HG03175 (cell line): ENCODE data around the gene SPSB2.
"Not testable (repeated sequence)": the region's sequence is repeated elsewhere in the genome, so short reads cannot be mapped to it uniquely, and the experiment has no call there.

Experiments used
- ATAC-seq: cut with Tn5 transposase; IDR thresholded peaks from one replicate; pipeline ENCODE4 v1.9.1; 2021; ENCODE audit warnings: mild to moderate bottlenecking, moderate library complexity; ENCODE audit not compliant: unreplicated experiment

SPSB2 gene

DNA sequence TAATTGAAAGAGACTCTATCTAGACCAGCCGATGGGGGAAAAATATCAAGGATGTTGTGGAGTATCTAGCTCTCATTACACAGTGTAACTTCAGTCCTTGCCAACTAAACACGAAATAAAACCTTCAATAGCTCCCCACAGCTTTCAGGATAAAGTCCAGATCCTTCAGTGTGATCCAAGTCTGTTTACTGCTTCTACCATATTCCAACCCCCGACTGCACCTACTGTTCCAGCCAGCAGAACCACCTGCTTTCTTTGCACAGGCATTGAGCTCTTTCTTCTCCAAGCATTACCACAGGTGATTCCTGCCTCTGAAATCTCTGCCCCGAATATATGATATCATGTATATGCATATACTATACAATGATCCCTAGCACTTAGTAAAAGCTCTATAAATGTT, 29.3 kb upstream of the SPSB2 start:
- ATAC-seq = no peak

DNA sequence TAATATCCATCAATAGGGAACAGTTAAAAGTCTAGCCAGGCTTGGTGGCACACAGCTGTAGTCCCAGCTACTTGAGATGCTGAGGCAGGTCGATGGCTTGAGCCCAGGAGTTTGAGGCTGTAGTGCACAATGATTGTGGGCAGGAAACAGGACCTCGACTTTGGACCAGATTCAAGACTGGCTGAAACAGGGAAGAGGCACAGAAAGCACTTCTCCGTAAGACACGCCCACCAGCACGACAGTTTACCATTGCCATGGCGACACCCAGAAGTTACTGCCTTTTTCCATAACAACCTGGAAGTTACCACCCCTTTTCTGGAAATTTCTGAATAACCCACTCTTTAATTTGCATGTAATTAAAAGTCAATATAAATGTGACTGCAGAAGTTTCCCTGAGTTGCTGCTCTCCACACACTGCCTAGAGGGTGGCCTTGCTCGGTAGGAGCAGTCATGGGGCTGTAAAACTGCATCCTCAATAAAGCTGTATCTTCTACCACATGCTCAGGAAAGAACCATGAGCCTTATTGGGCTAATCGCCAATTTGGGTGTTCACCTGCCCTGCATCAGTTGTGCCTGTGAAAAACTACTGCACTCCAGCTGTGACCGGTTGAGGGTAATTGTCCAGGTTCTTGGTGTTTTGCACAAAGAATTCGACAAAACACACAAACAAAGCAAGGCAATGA, 26.9 kb upstream of the SPSB2 start:
- ATAC-seq = no peak

DNA sequence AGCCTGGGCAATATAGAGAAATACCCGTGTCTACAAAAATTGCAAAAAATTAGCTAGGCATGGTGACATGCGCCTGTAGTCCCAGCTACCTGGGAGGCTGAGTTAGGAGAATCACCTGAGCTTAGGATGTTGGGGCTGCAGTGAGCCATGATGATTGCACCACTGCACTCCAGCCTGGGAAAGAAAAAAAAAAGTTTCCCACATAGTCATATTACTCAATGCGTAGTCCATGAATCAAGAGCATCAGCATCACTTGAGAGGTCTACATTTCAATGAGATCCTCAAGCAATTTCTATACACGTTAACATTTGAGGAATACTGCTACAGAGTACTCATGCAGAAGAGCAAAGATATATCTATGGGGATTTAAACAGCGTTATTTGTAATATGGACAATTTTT, 26.3 kb upstream of the SPSB2 start:
- no peak for ATAC-seq

DNA sequence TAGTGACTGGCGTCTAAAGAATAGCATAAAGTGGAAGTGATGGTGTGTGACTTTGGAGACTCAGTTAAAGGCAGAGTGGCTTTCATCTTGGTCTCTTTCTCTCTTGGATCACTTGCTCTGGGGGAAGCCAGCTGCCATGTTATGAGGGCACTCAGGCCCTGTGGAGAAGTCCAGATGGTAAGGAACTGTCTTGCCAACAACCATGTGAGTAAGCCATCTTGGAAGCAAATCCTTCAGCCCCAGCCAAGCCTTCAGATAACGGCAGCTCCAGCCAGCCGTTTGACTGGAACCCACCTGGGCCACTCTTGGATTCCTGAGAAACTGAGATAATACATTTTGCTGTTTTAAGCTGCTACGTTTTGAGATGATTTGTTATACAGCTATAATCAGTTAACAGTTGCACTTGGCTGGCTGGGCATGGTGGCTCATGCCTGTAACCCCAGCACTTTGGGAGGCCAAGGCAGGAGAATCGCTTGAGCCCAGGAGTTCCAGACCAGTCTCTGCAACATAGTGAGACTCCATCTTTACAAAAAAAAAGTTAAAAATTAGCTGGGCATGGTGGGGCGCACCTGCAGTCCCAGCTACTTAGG, 23.8 kb upstream of the SPSB2 start:
- ATAC-seq = no peak

DNA sequence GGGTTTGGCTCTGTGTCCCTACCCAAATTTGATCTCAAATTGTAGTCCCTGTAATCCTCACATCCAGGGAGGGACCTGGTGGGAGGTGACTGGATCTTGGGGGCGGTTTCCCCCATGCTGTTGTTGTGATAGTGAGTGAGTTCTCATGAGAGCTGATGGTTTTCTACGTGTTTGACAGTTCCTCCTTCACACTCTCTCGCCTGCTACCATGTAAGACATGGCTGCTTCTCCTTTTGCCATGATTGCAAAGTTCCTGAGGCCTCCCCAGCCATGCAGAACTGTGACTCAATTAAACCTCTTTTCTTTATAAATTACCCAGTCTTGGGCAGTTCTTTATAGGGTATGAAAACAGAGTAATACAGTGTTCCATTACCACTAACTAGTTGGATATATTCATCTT, 21.2 kb upstream of the SPSB2 start:
- no peak for ATAC-seq

DNA sequence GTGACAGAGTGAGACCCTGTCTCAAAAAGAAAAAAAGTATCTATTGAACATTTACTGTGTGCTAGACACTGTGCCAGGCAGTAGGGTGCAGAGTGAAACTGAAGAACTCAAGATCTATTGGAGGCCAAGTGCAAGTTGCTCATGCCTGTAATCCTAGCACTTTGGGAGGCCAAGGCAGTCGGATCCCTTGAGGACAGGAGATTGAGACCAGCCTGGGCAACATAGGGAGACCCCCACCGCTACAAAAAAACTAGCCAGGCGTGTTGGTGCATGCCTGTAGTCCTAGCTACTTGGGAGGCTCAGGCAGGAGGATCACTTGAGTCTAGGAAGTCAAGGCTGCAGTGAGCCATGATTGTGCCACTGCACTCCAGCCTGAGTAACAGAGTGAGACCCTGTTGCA, 19.6 kb upstream of the SPSB2 start:
- ATAC-seq = not testable (repeated sequence)

DNA sequence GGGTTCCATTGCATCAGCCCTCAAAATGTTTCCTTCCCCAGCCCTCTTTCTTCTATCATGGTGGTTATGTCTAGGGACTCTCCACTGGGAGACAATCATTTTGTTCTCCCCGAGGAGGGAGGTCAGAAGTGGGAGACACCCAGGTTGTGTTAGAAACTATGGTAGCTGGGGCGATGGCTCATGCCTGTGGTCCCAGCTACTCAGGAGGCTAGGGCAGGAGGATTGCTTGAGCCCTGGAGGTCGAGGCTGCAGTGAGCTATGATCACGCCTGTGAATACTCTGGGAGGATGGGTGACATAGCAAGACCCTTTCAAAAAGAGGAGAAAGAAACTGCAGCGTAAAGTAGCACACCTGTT, 18.5 kb upstream of the SPSB2 start:
- ATAC-seq = peak; percentile 4

DNA sequence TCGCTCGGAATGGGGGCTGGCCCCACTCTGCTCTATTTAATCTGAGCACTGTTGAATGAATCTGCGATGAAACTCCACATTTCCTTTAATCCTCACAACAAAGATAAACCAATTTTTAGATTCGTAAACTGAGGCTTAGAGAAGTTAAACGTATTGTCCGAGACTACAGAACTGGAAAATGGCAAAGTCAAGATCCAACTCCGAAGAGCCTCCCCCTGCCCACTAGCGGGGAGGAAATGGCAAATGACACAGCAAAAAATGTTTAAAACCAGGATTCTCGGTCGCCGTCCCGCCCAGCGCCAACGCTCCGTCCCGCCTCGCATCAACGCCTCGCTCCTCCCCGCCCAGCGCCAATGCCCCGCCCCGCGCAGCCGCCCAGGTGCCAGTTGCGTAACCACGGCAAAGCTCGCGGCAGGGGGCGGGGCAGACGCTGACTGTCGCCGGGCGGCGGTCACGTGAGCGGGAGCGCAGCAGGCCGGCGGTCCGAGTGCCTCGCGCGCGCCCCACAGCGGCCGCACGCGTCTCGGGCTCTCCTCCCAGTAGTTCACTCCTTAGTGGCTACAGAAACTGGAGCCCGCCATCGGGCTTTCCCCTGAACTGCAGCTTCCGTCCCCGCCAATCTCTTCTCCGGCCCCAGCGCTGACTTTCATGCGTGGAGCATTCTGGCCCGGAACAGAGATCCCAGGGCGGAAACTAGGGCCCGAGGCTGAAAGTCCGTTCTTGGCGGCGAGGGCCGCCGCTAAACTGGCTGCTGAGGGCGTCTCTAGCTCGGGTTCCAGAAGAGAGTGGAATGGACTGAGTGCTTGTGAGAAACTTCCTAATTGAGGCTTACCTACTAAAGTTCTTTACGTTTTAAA, 17.9 kb upstream of the SPSB2 start:
- peak; percentile 93 for ATAC-seq

DNA sequence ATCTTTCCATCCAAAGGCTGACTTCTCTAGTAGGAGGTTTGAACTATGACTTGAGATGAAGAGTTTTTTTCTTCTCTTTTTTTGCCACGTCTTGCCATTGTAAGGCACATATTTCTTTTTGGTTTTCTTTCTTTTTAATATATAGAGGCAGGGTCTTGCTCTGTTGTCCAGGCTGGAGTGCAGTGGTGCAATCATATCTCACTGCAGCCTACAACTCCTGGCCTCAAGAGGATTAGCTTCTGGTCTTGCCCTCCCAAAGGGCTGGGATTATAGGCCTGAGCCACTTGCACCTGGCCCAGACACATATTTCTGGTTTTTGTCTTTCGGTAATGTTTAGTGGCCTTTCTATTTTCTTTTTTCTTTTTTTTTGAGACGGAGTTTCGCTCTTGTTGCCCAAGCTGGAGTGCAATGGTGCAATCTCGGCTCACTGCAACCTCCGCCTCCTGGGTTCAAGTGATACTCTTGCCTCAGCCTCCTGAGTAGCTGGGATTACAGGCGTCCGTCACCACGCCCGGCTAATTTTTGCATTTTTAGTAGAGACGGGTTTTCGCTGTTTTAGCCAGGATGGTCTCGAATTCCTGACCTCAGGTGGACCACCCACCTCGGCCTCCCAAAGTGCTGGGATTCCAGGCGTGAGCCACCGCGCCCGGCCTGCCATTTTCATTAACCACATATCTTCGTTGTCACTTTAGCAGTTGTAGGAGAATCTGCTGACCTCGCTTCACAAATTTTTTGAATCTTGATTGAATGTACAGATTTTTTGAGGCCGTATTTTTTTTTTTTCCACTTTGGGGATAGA, 16.9 kb upstream of the SPSB2 start:
- not testable (repeated sequence) for ATAC-seq

DNA sequence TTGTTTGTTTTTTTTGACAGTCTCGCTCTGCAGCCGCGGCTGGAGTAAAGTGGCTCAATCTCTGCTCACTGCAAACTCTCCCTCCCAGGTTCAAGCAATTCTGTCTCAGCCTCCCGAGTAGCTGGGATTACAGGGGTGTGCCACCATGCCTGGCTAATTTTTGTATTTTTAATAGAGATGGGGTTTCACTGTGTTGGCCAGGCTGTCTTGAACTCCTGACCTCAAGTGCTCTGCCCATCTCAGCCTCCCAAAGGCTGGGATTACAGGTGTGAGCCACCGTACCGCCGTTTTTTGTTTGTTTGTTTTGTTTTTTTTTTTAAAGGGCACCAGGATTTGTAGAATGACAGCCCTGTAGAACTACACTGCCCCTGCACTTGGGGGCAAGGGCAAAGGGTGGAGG, 15.7 kb upstream of the SPSB2 start:
- not testable (repeated sequence) for ATAC-seq

DNA sequence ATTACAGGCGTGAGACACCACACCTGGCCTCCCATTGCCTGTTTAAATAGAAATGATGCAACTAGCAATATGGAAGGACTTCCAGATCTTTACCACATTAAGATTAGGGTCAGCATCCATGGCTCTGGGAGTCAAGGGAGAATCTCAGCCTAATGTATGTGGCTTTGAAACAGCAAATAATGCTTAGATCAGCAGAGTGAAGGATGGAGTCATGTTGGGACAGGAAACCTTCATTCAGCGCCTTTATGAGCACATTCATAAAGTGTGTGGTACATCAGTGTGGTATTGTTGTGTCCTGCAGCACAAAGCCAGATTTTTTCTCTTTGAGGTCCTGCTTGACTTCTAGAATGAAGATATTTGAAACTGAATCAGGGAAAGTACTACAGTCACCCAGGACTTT, 15.3 kb upstream of the SPSB2 start:
- ATAC-seq = no peak

DNA sequence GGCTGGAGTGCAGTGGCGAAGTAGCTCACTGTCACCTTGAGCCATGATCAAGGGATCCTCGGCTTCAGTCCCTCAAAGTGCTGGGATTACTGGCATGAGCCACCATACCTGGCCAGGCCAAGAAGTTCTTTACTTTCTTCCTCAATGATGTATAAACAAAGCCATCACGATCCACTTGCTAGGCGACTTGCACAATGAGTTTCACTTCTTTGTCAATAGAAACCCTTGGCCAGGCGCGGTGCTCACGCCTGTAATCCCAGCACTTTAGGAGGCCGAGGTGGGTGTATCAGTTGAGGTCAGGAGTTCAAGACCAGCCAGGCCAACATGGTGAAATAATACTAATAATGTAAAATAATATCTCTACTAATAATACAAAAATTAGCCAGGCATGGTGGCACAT, 14.4 kb upstream of the SPSB2 start:
- ATAC-seq = no peak

DNA sequence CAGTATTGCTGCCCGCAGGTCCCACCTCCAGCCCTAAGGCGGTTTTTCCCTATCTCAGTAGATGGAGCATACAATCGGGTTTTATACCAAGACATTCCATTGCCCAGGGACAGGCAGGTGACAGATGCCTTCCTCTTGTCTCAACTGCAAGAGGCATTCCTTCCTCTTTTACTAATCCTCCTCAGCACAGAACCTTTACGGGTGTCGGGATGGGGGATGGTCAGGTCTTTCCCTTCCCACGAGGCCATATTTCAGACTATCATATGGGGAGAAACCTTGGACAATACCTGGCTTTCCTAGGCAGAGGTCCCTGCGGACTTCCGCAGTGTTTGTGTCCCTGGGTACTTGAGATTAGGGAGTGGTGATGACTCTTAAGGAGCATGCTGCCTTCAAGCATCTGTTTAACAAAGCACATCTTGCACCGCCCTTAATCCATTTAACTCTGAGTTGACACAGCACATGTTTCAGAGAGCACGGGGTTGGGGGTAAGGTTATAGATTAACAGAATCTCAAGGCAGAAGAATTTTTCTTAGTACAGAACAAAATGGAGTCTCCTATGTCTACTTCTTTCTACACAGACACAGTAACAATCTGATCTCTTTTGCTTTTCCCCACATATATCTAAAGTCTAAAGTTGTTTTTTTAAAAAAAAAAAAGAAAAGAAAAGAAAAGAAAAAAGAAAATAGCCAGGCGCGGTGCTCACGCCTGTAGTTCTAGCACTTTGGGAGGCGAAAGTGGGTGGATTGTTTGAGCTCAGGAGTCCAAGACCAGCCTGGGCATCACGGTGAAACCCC, 13.3 kb upstream of the SPSB2 start:
- not testable (repeated sequence) for ATAC-seq

DNA sequence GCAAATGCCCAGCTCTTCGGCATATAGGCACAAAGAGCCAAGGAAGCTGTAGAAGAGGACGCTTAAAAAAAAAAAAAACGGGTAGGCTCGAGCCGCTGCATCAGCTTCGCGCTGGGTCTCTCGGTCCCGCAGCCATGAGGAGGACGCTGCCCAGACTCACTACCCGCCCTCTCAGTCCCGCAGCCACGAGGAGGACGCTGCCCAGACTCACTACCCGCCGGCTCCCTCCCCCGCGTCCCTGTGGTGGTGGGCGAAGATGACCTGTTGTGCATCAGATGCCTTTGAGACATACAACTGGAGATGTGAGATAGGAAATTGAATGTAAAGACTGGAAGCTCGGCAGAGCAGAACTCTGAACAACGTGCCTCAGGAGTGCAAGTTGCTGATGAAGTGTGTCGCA, 11.4 kb upstream of the SPSB2 start:
- no peak for ATAC-seq

DNA sequence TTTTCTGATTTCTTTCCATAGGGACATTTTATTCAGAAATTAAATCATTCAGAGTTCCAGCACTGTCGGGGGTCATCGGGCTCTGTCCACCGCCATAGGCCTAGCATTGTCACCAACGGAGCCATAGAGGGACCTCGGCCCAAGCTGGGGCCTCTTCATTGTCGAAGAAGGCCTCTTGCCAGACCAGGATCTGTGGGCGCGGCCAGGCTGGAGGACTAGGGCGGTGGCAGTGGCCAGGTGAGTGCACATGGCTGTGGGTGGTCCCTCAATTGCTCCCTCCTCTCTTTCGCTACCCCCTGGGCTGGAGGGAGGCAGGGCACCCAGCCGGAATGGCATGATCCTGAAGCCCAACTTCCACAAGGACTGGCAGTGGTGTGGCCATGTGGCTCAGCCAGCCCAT, 10.6 kb upstream of the SPSB2 start:
- no peak for ATAC-seq

DNA sequence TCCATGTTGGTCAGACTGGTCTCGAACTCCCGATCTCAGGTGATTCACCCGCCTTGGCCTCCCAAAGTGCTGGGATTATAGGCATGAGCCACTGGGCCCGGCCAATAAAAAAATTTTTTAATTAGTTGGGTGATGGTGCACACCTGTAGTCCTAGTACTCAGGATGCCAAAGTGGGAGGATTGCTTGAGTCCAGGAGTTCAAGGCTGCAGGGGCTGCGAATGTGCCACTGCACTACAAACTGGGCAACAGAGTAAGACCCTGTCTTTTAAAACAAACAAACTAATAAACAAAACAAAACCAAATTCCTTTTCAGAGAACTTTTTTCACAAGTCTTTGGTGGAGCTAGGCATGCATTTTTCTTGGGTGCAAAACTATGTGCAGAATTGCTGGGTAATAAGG, 10.1 kb upstream of the SPSB2 start:
- no peak for ATAC-seq

DNA sequence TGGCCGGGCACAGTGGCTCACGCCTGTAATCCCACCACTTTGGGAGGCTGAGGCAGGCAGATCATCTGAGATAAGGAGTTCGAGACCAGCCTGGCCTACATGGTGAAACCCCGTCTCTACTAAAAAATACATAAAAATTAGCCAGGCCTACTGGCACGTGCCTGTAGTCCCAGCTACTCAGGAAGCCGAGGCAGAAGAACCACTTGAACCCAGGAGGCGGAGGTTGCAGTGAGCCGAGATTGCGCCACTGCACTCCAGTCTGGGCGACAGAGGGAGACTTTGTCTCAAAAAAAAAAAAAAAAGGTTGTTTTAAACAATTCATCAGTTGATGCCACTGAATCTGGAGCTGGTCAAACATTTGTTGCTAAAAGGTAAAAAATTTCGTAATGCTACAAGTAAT, 6.7 kb upstream of the SPSB2 start:
- ATAC-seq = not testable (repeated sequence)

DNA sequence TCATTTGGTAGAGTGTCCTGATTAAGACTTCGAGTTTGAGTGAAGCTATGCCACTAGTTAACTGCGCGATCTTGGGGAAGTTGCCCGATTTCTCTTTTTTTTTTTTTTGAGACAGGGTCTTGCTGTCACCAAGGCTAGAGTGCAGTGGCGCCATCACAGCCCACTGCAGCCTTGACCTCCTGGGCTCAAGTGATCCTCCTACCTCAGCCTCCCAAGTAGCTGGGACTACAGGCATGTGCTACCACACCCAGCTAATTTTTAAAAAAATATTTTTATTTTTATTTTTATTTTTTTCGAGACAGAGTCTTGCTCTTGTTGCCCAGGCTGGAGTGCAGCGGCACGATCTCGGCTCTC, 889 bp upstream of the SPSB2 start:
- ATAC-seq = not testable (repeated sequence)

DNA sequence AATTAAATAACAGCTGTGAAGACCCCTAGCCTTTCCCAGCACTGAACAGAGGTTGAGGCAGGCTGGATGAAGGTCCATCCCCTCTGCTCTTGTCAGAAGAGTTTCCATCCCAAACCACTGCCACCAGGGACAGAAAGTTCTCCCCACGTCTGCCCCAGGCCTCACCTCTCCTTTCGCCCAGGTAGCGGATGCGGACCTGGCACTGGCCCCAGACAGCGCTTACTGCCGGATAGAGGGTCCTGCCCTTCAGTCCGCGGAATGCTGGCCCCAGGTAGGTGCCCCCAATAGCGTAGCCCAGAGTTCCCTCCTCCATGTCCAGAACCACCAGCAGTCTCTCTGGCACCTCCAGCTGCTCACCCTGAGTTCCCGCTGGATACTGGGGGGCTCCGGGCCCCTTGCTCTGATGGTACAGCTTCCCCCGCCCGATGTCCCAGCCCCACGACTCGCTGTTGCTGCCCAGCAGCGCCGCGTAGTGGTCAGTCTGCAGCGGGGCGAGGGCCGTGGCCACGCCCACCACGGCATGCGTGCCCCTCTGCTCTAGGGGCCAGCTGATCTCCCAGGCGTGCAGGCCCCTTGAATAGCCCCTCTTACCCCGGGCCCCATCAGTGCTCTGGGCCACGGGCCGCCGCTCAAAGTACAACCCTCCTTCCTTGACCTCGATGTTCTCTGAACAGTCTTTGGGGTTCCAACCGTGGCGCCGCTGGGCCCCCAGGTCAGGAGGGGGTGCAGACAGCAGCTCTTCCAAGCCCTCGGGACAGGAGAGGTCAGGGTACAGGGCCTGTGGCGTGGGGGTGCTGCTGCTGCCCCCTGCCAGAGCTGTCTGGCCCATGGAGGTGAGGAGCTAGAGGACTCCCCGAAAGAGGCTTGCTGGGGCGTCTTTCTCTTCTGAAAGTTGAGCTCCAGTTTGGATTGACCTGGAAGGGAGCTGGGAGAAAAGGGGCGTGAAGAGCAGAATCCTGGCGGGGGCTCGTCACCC, 742 bp downstream of the SPSB2 start:
- peak; percentile 37 for ATAC-seq
